Breast epithelium (tissue), 3 donors: ENCODE results near the gene CCL27.

ENCODE experiments used
- CTCF ChIP-seq, 3 donors: fragments of 450-650 bp; IDR thresholded peaks; one replicate each; pipeline ENCODE4 v1.5.1; 2016 to 2017; ENCODE audit warnings: antibody characterized with exemption in 3 of 3, mild to moderate bottlenecking in 3 of 3, moderate library complexity in 3 of 3
- POLR2A ChIP-seq: fragments of 450-650 bp; IDR thresholded peaks from one replicate; pipeline ENCODE4 v1.6.1; 2016; ENCODE audit warnings: antibody characterized with exemption, mild to moderate bottlenecking, moderate library complexity

GRCh38 chr9:34674440-34674839, 12.0 kb upstream of the CCL27 start:
- TF ChIP-seq CTCF (IDR thresholded peaks at IDR 0.05) (no peak), POLR2A (no peak)
